Bronchial epithelial cell (primary cell): ENCODE results near the gene CCDC137. TPM values are rescaled to one million over a fixed set of nuclear protein-coding genes. Genes with fewer than 3 reads are reported as not detected.

ENCODE experiments used
- DNase-seq: peaks from one replicate; pipeline ENCODE4 v3.0.0-alpha.2; 2010; ENCODE audit warnings: low read depth
- FAIRE-seq: peaks from 2 replicates; lab custom pipeline; 2011; peaks lifted over from hg19 to GRCh38; lab: Jason Lieb, UNC
- H3K27me3 ChIP-seq: 2 replicates; pipeline ENCODE4 v1.5.1; 2011; ENCODE audit warnings: low read length; ENCODE audit not compliant: control insufficient read depth, insufficient read depth
- H3K36me3 ChIP-seq: 2 replicates; pipeline ENCODE4 v1.5.1; 2011; ENCODE audit warnings: low read length; ENCODE audit not compliant: control insufficient read depth, insufficient read depth
- H3K4me3 ChIP-seq: 2 replicates; pipeline ENCODE4 v1.5.1; 2011; ENCODE audit warnings: mild to moderate bottlenecking, low read depth, low read length, control low read depth
- total RNA-seq: library from RNA; depleted of rRNA; stranded (reverse); fragments of >200 nt; gene quantifications from 2 replicates; pipeline ENCODE4 v1.2.1, GENCODE V29; 2014
- TF ChIP-seq, protein P1 (sequence below): IDR thresholded peaks from 2 replicates; pipeline ENCODE4 v1.5.1; 2011; ENCODE audit warnings: mild to moderate bottlenecking, moderate library complexity, low read length, control low read depth, inconsistent platforms; ENCODE audit not compliant: insufficient read depth, severe bottlenecking

CCDC137 gene
- total RNA-seq, 1 donor from 2014 or later: 6.8 TPM

DNA sequence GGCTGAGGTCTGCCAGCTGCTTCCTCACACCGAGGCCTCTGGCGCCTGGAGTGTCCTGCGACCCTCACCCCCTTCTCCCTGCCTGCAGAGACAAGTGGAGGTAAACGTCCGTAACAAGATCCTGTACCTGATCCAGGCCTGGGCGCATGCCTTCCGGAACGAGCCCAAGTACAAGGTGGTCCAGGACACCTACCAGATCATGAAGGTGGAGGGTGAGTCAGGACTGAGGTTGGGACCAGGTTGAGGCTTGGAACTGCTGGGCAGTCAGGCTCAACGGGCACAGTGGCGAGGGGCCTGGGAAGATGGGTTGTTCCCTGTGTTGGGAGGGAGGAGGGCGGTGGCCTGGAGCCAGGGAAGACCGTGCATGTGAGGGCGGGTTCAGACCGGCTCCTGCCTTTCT lies 22.1 kb downstream of the CCDC137 start:
- TF ChIP-seq, protein P1, sequence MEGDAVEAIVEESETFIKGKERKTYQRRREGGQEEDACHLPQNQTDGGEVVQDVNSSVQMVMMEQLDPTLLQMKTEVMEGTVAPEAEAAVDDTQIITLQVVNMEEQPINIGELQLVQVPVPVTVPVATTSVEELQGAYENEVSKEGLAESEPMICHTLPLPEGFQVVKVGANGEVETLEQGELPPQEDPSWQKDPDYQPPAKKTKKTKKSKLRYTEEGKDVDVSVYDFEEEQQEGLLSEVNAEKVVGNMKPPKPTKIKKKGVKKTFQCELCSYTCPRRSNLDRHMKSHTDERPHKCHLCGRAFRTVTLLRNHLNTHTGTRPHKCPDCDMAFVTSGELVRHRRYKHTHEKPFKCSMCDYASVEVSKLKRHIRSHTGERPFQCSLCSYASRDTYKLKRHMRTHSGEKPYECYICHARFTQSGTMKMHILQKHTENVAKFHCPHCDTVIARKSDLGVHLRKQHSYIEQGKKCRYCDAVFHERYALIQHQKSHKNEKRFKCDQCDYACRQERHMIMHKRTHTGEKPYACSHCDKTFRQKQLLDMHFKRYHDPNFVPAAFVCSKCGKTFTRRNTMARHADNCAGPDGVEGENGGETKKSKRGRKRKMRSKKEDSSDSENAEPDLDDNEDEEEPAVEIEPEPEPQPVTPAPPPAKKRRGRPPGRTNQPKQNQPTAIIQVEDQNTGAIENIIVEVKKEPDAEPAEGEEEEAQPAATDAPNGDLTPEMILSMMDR: no peak
- DNase-seq (no peak), FAIRE-seq (no peak)
- H3K4me3 ChIP-seq: no peak overlapping the region
- peaks cover 57% of the 10 kb centered on the region for H3K36me3 ChIP-seq
- H3K27me3 ChIP-seq: no peaks in the 10 kb centered on the region

DNA sequence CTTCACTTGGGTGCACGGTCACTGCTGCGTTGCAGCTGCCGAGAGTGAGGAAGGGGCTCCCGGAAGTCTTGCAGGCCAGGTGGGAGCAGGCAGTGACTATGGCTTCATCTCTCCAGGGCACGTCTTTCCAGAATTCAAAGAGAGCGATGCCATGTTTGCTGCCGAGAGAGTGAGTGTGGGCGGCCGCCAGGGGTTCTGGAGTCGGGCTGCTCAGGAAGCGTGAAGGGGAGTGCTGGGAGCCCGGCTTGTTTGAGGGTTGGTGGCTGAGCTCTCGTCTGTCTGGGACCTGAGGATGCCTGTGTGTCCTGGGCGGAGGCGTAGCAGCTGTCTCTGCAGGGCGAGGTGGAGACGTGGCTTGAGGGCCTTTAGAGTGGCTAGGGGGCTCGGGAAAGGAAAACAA lies 23.5 kb downstream of the CCDC137 start:
- peaks cover 67% of the 10 kb centered on the region for H3K36me3 ChIP-seq
- FAIRE-seq (no peak), DNase-seq (no peak)

DNA sequence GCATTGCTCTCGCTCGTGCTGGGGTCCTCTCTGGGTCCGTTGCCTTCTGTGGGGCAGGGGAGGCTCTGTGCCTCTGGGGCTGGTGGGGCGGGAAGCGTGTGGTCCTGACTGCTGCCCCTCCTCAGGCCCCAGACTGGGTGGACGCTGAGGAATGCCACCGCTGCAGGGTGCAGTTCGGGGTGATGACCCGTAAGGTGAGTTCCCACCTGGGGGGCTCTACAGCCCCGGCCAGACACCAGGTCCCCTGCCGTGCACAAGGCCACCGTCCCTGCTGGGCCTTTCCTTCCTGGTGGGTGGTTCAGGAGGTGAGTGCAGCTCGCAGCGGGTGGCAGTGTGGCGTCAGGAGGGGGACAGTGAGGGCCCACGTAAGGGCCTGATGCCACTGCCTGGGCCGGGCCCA lies 24.0 kb downstream of the CCDC137 start:
- H3K4me3 ChIP-seq: no peak overlapping the region
- TF ChIP-seq, protein P1: no peak
- no peak for FAIRE-seq
- peaks cover 69% of the 10 kb centered on the region for H3K36me3 ChIP-seq
- H3K27me3 ChIP-seq: no peaks in the 10 kb centered on the region
- DNase-seq: no peak

More for the DNA sequence above, 23.5 kb downstream of the CCDC137 start:
- TF ChIP-seq, protein P1: no peak
- no peaks in the 10 kb centered on the region for H3K27me3 ChIP-seq
- H3K4me3 ChIP-seq: no peak overlapping the region

DNA sequence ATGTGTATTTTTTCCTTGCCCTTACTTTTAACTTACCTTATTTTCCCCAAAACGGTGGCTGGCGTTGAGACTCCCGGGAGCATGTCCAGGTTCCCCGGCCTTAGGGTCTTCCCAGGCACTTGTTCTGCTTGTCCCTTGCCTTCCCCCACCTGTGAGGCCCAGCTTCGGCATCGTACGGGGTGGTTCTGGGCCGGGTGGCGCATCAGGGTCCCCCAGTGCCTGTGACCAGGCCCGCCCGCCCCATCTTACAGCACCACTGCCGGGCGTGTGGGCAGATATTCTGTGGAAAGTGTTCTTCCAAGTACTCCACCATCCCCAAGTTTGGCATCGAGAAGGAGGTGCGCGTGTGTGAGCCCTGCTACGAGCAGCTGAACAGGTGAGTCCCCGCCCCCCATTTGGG lies 24.7 kb downstream of the CCDC137 start:
- peaks cover 72% of the 10 kb centered on the region for H3K36me3 ChIP-seq
- FAIRE-seq: no peak
- H3K4me3 ChIP-seq: no peak overlapping the region

DNA sequence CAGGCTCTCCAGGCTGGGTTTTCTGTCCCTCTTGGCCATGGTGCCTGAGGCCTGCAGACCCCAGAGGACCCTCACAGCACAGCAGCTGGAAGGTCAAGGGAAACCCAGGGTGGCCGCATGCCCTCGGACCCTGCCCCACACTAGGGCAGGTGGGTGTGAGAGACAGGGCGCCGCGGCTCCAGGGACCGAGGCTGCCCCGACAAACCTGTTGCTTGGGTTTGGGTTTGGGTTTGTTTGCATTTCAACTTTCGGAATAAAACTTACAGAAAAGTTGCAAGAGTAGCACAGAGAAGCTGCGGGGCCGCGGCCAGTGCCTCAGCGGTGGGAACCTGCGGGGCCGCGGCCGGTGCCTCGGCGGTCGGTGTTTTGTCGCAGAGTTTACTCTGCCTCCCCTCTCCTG lies 25.1 kb downstream of the CCDC137 start:
- DNase-seq (no peak), FAIRE-seq (no peak)
- no peaks in the 10 kb centered on the region for H3K27me3 ChIP-seq
- TF ChIP-seq, protein P1: no peak
- peaks cover 71% of the 10 kb centered on the region for H3K36me3 ChIP-seq
- H3K4me3 ChIP-seq: no peak overlapping the region

More for the DNA sequence above, 24.7 kb downstream of the CCDC137 start:
- no peaks in the 10 kb centered on the region for H3K27me3 ChIP-seq
- TF ChIP-seq, protein P1: no peak
- no peak for DNase-seq
